ENCODE data around the gene CDH6. TPM values are rescaled to one million over a fixed set of nuclear protein-coding genes. Genes with fewer than 3 reads are reported as not detected.

CDH6 gene
- total RNA-seq, 1 experiment from 2014 or later, result 0.12 TPM

DNA sequence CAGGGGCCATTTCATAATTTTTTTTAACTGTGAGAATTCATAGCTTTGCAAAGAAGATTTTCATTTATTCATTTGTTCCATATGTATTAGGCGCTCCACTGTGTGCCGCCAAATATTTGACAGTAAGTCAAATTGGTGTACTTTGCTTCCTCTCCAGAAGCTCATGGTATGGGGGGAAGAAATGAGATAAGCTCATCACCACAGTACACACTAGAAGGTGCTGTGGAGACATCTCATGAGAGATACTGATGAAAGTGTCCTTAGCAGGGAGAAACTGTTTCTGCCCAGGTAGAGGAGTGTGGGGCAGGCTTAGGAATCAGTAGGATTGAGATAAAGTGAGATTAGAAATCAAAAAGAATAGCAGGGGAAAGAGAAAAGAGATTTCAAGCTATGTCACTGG lies 136.2 kb downstream of the CDH6 start:
- H3K79me2 ChIP-seq (ENCODE audit: insufficient read depth, low read length), result no peaks in the 10 kb centered on the region
- TF ChIP-seq EGR1 (IDR thresholded peaks at IDR 0.05; ENCODE audit: low read depth), result no peak
- TF ChIP-seq RAD21 (IDR thresholded peaks at IDR 0.05; ENCODE audit: low read depth), result no peak
- TF ChIP-seq, protein P1, sequence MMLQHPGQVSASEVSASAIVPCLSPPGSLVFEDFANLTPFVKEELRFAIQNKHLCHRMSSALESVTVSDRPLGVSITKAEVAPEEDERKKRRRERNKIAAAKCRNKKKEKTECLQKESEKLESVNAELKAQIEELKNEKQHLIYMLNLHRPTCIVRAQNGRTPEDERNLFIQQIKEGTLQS (IDR thresholded peaks at IDR 0.05), result no peak
- TF ChIP-seq EZH2phosphoT487 (IDR thresholded peaks at IDR 0.05; ENCODE audit: borderline replicate concordance), result no peak
- TF ChIP-seq YY1 (IDR thresholded peaks at IDR 0.05; ENCODE audit: extremely low read depth, insufficient replicate concordance, low read depth, low read length), result no peak
- TF ChIP-seq EZH2 (IDR thresholded peaks at IDR 0.05), result no peak
- TF ChIP-seq FOSL1 (IDR thresholded peaks at IDR 0.05; ENCODE audit: low read depth), result no peak
- no peak for TF ChIP-seq ZNF274 (IDR thresholded peaks at IDR 0.05; ENCODE audit: low read depth, low read length)
- TF ChIP-seq, protein P2, sequence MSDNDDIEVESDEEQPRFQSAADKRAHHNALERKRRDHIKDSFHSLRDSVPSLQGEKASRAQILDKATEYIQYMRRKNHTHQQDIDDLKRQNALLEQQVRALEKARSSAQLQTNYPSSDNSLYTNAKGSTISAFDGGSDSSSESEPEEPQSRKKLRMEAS (IDR thresholded peaks at IDR 0.05), result no peak
- TF ChIP-seq, protein P3, sequence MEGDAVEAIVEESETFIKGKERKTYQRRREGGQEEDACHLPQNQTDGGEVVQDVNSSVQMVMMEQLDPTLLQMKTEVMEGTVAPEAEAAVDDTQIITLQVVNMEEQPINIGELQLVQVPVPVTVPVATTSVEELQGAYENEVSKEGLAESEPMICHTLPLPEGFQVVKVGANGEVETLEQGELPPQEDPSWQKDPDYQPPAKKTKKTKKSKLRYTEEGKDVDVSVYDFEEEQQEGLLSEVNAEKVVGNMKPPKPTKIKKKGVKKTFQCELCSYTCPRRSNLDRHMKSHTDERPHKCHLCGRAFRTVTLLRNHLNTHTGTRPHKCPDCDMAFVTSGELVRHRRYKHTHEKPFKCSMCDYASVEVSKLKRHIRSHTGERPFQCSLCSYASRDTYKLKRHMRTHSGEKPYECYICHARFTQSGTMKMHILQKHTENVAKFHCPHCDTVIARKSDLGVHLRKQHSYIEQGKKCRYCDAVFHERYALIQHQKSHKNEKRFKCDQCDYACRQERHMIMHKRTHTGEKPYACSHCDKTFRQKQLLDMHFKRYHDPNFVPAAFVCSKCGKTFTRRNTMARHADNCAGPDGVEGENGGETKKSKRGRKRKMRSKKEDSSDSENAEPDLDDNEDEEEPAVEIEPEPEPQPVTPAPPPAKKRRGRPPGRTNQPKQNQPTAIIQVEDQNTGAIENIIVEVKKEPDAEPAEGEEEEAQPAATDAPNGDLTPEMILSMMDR (IDR thresholded peaks at IDR 0.05 in 2 of 3, conservative IDR thresholded peaks at IDR 0.05 in 1 of 3; ENCODE audit: borderline replicate concordance in 1 of 3, insufficient read depth in 1 of 3, low read depth in 2 of 3, low read length in 2 of 3), result no peak
- TF ChIP-seq ZFX (IDR thresholded peaks at IDR 0.05), result no peak
- no peaks in the 10 kb centered on the region for H3K9me3 ChIP-seq (ENCODE audit: control insufficient read depth in 1 of 2, insufficient read depth in 1 of 2, low read depth in 1 of 2, low read length in 2 of 2)
- H3K36me3 ChIP-seq (ENCODE audit: control insufficient read depth in 1 of 2, insufficient read depth in 2 of 2, low read length in 2 of 2), result no peaks in the 10 kb centered on the region
- ChIA-PET POLR2A (no interaction called here), CTCF (no interaction called here), RAD21 (ENCODE audit: low non-redundant PET in 1 of 2, low total read pairs in 2 of 2, uncharacterized antibody in 2 of 2, unreplicated experiment in 2 of 2) (no interaction called here)
- H3K4me2 ChIP-seq (ENCODE audit: low read length), result no peak overlapping the region
- H2AFZ ChIP-seq (ENCODE audit: low read depth, low read length, poor library complexity, severe bottlenecking), result no peak overlapping the region
- no peak for DNase-seq (ENCODE audit: low read depth, low spot score)
- H3K27ac ChIP-seq (ENCODE audit: low read depth, low read length), result no peak overlapping the region
- no peaks in the 10 kb centered on the region for H3K9me2 ChIP-seq (ENCODE audit: insufficient read depth)
- H3K27me3 ChIP-seq (ENCODE audit: insufficient read depth, low read length), result peaks cover 16% of the 10 kb centered on the region
- H3K9ac ChIP-seq (ENCODE audit: low read length), result no peak overlapping the region
- intact Hi-C loops (cut with micrococcal nuclease), result no loop called here
- no peak for ATAC-seq
- H3K4me1 ChIP-seq (ENCODE audit: control insufficient read depth in 1 of 2, insufficient read depth in 2 of 2, low read length in 2 of 2), result no peaks in the 10 kb centered on the region
- BruUV-seq (replicated peaks), result no TSS peak
- no peak overlapping the region for H3K4me3 ChIP-seq (replicated peaks in 1 of 2; ENCODE audit: low read depth in 1 of 2, low read length in 2 of 2)
- H4K20me1 ChIP-seq (ENCODE audit: insufficient read depth), result no peaks in the 10 kb centered on the region
